Measurements from ENCODE around the gene DPP10.

The DPP10 gene

GRCh38 chr2:115596659-115597375, 1154.4 kb downstream of the DPP10 start:
- DNase-seq (ENCODE audit: low spot score), result no peak
- in situ Hi-C loops (cut with MboI; ENCODE audit: low sequenced_read_pairs, unreplicated experiment), result no loop called here
- TF ChIP-seq, protein P1, sequence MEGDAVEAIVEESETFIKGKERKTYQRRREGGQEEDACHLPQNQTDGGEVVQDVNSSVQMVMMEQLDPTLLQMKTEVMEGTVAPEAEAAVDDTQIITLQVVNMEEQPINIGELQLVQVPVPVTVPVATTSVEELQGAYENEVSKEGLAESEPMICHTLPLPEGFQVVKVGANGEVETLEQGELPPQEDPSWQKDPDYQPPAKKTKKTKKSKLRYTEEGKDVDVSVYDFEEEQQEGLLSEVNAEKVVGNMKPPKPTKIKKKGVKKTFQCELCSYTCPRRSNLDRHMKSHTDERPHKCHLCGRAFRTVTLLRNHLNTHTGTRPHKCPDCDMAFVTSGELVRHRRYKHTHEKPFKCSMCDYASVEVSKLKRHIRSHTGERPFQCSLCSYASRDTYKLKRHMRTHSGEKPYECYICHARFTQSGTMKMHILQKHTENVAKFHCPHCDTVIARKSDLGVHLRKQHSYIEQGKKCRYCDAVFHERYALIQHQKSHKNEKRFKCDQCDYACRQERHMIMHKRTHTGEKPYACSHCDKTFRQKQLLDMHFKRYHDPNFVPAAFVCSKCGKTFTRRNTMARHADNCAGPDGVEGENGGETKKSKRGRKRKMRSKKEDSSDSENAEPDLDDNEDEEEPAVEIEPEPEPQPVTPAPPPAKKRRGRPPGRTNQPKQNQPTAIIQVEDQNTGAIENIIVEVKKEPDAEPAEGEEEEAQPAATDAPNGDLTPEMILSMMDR (IDR thresholded peaks at IDR 0.05; ENCODE audit: borderline replicate concordance, control extremely low read depth, extremely low read depth, insufficient read depth, missing control alignments), result no peak

GRCh38 chr2:115603285-115603684, 1160.8 kb downstream of the DPP10 start:
- in situ Hi-C loops (cut with MboI; ENCODE audit: low sequenced_read_pairs, unreplicated experiment), result no loop called here
- no peak for DNase-seq (ENCODE audit: low spot score)
- TF ChIP-seq, protein P1 (IDR thresholded peaks at IDR 0.05; ENCODE audit: borderline replicate concordance, control extremely low read depth, extremely low read depth, insufficient read depth, missing control alignments), result no peak

DNA sequence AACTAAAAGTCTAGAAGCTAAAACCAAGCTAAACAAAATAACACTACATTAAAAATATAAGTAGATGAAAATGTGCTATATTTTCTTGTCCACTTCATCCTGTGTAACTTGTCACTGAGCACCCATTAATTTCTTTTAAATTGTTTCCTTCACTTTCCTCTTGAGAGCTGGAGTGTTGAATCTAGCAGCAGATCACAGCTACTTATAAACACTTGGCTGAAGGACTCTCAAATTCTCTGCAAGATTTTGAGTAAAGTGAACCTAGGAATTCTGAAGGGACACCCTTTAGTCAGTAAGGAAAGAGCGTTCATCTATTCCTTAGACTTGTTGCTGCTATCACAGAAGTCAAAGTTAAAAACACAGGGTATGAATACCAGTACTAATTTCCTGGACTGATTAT, 1163.9 kb downstream of the DPP10 start:
- in situ Hi-C loops (cut with MboI; ENCODE audit: low sequenced_read_pairs, unreplicated experiment), result no loop called here
- TF ChIP-seq, protein P1 (IDR thresholded peaks at IDR 0.05; ENCODE audit: borderline replicate concordance, control extremely low read depth, extremely low read depth, insufficient read depth, missing control alignments), result no peak

GRCh38 chr2:115609978-115610377, 1167.5 kb downstream of the DPP10 start:
- in situ Hi-C loops (cut with MboI; ENCODE audit: low sequenced_read_pairs, unreplicated experiment), result no loop called here
- TF ChIP-seq, protein P1 (IDR thresholded peaks at IDR 0.05; ENCODE audit: borderline replicate concordance, control extremely low read depth, extremely low read depth, insufficient read depth, missing control alignments), result no peak
- DNase-seq (ENCODE audit: low spot score), result no peak

More for the DNA sequence above, 1163.9 kb downstream of the DPP10 start:
- no peak for DNase-seq (ENCODE audit: low spot score)

DNA sequence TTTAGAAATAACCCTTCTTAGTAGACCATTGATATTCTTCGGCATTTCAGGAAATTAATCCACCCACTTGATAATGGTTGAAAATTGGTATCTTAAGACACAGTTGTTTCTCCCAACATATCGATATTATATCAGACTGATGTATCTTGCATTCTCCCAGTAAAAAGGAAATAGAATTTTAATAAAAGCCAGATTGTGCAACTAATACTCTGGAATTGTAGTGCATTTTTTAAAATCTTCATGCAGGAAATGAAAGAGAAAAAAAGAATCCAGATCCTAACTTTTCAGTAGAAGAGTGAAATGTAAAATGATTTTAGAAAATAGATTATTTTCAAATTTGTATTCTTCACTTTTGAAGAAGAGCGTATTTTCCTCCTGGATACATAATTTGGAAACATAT, 1168.4 kb downstream of the DPP10 start:
- TF ChIP-seq, protein P1 (IDR thresholded peaks at IDR 0.05; ENCODE audit: borderline replicate concordance, control extremely low read depth, extremely low read depth, insufficient read depth, missing control alignments), result no peak
- in situ Hi-C loops (cut with MboI; ENCODE audit: low sequenced_read_pairs, unreplicated experiment), result no loop called here
- DNase-seq (ENCODE audit: low spot score), result no peak

- TF ChIP-seq, protein P1 (IDR thresholded peaks at IDR 0.05; ENCODE audit: borderline replicate concordance, control extremely low read depth, extremely low read depth, insufficient read depth, missing control alignments), result no peak
- in situ Hi-C loops (cut with MboI; ENCODE audit: low sequenced_read_pairs, unreplicated experiment), result no loop called here
- no peak for DNase-seq (ENCODE audit: low spot score)
Observed at GRCh38 chr2:115624332-115624731, 1181.9 kb downstream of the DPP10 start.
